GM20431 (cell line): Measurements from ENCODE around the gene UGT2A1.

Experiments
- in situ Hi-C: fragments of 300-500 bp; cut with MseI, MboI; formaldehyde crosslinking; loops from one replicate; pipeline ENCODE4 v1.15.0; 2020; ENCODE audit warnings: low sequenced_read_pairs; ENCODE audit not compliant: unreplicated experiment

UGT2A1 gene

DNA sequence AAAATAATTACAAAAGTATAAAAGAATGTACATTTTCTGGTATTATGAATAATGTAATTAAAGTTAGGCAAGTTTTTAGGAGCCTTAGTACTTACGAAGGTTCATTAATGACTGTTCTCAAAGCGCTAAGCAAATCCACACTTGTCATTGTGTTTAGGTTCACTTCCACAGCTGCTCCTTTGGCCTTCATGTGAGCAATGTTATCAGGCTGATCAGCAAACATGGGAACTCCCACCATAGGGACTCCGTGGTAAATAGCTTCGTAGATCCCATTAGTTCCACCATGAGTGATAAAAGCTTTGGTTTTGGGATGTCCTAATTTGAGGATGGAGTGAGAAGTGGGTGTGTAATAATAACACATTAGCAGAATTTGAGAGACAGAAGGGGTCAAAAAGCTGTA is 58.7 kb downstream of the UGT2A1 start:
- in situ Hi-C loops: no loop called here

DNA sequence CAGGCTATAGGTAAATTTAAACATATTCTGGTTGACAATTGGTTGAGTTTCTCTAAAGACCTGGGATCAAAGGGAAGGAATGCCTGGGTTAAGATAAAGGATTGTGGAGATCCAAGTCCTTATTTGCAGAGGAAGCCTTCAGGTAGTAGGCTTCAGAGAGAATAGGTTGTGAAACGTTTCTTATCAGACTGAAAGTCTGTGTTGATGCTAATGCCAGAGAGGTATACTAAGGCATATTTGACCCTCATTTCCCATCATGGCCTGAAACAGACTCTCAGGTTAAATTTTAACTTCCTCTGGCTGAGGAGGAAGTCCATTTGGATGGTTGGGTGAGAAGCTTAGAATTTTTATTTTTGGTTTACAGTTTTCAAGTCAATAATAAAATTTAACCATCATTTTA is 61.7 kb downstream of the UGT2A1 start:
- in situ Hi-C loops: no loop called here

GRCh38 chr4:69589884-69590283 is 63.2 kb downstream of the UGT2A1 start:
- in situ Hi-C loops: no loop called here

- in situ Hi-C loops: no loop called here
Measured at GRCh38 chr4:69584135-69584534, 68.9 kb downstream of the UGT2A1 start.

GRCh38 chr4:69583543-69583942 is 69.5 kb downstream of the UGT2A1 start:
- in situ Hi-C loops: no loop called here

DNA sequence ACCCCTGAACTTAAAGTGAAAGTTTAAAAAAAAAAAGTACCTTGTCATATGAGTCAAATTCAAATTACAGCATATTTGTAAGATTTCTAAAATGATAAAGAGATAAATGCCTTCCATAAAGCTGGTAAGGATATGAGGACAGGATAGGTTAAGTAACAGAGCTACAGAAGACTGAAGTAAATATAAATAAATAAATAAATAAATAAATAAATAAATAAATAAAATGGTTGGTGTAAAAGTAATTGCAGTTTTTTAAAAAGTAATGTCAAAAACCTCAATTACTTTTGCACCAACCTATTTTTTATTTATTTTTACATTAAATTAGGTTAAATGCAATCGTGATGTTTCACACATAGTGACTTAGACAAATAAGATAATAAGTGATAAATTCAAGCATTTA is 75.8 kb downstream of the UGT2A1 start:
- in situ Hi-C loops: no loop called here

GRCh38 chr4:69576251-69576877 is 76.7 kb downstream of the UGT2A1 start:
- in situ Hi-C loops: no loop called here

- in situ Hi-C loops: no loop called here
Measured at GRCh38 chr4:69568787-69569186, 84.3 kb downstream of the UGT2A1 start.

DNA sequence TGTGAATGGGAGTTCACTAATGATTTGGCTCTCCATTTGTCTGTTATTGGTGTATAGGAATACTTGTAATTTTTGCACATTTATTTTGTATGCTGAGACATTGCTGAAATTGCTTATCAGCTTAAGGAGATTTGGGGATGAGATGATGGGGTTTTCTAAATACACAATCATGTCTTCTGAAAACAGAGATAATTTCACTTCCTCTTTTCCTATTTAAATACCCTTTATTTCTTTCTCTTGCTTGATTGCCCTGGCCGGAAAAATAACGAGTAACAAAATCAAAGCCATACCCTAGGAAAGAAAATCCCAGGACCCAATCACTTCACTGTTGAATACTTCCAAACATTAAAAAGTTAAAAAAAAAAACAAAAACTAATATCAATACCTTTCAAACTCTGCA is 89.6 kb downstream of the UGT2A1 start:
- in situ Hi-C loops: no loop called here

DNA sequence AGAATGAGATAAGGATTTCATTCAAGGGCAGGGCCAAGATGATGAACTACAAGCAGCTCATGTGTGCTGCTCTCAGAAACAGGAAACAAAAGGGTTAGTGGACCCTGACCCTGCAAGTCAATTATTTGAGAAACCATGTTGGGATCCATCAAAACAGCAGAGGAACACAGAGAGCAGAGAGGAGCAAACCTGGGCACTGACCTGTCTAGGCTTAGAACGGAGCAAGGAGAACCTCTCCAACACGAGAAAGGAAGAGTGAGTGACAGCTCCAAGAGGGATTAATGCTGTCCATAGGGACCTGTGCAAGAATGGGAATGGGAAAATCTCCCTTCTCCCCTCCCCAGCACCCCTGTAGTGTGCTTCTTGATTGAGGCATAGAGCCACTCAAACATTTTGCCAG is 103.4 kb downstream of the UGT2A1 start:
- in situ Hi-C loops: no loop called here

GRCh38 chr4:69546134-69546765 is 106.8 kb downstream of the UGT2A1 start:
- in situ Hi-C loops: no loop called here
